Ishikawa (cell line): ENCODE results near the gene FSIP1.

Experiments used
- CEBPB ChIP-seq: IDR thresholded peaks from 2 replicates; pipeline ENCODE4 v1.6.1; 2012
- CREB1 ChIP-seq: IDR thresholded peaks from 2 replicates; pipeline ENCODE4 v1.6.1; 2012; ENCODE audit warnings: low read depth
- EGR1 ChIP-seq: IDR thresholded peaks from 2 replicates; pipeline ENCODE4 v1.6.1; 2012
- EP300 ChIP-seq: IDR thresholded peaks from 2 replicates; pipeline ENCODE4 v1.6.1; 2012; ENCODE audit warnings: borderline replicate concordance
- FOXM1 ChIP-seq: IDR thresholded peaks from 2 replicates; pipeline ENCODE4 v1.6.1; 2012; ENCODE audit warnings: low read depth, borderline replicate concordance
- MAX ChIP-seq: IDR thresholded peaks from 2 replicates; pipeline ENCODE4 v1.6.1; 2012
- NFIC ChIP-seq: IDR thresholded peaks from 2 replicates; pipeline ENCODE4 v1.6.1; 2012
- RAD21 ChIP-seq: IDR thresholded peaks from 2 replicates; pipeline ENCODE4 v1.6.1; 2012; ENCODE audit warnings: low read depth
- TAF1 ChIP-seq: IDR thresholded peaks from 2 replicates; pipeline ENCODE4 v1.6.1; 2012; ENCODE audit warnings: low read depth, mild to moderate bottlenecking
- TCF12 ChIP-seq: IDR thresholded peaks from 2 replicates; pipeline ENCODE4 v1.6.1; 2012; ENCODE audit warnings: low read depth
- TEAD4 ChIP-seq: IDR thresholded peaks from 2 replicates; pipeline ENCODE4 v1.6.1; 2012
- USF1 ChIP-seq: IDR thresholded peaks from 2 replicates; pipeline ENCODE4 v1.6.1; 2012
- YY1 ChIP-seq: IDR thresholded peaks from 2 replicates; pipeline ENCODE4 v1.6.1; 2012; ENCODE audit warnings: low read depth
- ZBTB7A ChIP-seq: IDR thresholded peaks from 2 replicates; pipeline ENCODE4 v1.6.1; 2012; ENCODE audit warnings: low read depth
- TF ChIP-seq, protein P1 (sequence below): IDR thresholded peaks from 2 replicates; pipeline ENCODE4 v1.6.1; 2012; ENCODE audit warnings: low read depth, mild to moderate bottlenecking

FSIP1 gene

GRCh38 chr15:39583596-39584265 is 198.9 kb downstream of the FSIP1 start:
- TF ChIP-seq EP300 (no peak), RAD21 (peak; percentile 29; the same call in 1 of the 2 replicates)

GRCh38 chr15:39582977-39583595 is 199.6 kb downstream of the FSIP1 start:
- TF ChIP-seq TCF12 (no peak), EGR1 (no peak), EP300 (no peak), CEBPB (no peak), ZBTB7A (no peak), FOXM1 (no peak), TEAD4 (no peak)
- TF ChIP-seq, protein P1, sequence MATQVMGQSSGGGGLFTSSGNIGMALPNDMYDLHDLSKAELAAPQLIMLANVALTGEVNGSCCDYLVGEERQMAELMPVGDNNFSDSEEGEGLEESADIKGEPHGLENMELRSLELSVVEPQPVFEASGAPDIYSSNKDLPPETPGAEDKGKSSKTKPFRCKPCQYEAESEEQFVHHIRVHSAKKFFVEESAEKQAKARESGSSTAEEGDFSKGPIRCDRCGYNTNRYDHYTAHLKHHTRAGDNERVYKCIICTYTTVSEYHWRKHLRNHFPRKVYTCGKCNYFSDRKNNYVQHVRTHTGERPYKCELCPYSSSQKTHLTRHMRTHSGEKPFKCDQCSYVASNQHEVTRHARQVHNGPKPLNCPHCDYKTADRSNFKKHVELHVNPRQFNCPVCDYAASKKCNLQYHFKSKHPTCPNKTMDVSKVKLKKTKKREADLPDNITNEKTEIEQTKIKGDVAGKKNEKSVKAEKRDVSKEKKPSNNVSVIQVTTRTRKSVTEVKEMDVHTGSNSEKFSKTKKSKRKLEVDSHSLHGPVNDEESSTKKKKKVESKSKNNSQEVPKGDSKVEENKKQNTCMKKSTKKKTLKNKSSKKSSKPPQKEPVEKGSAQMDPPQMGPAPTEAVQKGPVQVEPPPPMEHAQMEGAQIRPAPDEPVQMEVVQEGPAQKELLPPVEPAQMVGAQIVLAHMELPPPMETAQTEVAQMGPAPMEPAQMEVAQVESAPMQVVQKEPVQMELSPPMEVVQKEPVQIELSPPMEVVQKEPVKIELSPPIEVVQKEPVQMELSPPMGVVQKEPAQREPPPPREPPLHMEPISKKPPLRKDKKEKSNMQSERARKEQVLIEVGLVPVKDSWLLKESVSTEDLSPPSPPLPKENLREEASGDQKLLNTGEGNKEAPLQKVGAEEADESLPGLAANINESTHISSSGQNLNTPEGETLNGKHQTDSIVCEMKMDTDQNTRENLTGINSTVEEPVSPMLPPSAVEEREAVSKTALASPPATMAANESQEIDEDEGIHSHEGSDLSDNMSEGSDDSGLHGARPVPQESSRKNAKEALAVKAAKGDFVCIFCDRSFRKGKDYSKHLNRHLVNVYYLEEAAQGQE = no peak

DNA sequence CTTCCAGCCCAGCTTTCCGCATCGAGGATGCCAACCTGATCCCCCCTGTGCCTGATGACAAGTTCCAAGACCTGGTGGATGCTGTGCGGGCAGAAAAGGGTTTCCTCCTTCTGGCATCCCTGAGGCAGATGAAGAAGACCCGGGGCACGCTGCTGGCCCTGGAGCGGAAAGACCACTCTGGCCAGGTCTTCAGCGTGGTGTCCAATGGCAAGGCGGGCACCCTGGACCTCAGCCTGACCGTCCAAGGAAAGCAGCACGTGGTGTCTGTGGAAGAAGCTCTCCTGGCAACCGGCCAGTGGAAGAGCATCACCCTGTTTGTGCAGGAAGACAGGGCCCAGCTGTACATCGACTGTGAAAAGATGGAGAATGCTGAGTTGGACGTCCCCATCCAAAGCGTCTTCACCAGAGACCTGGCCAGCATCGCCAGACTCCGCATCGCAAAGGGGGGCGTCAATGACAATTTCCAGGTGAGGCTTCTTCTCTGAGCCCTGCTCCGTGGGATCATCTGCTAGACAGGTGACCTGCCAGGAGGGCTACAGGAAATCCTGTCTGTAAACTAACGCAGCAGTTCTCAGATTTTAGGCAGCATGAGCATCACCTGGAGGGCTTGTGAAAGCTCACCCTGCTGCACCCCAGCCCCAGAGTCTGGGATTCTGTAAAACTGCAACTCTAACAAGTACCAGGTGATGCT is 200.2 kb downstream of the FSIP1 start:
- TF ChIP-seq TAF1 (no peak), RAD21 (no peak), CEBPB (no peak), ZBTB7A (no peak)

DNA sequence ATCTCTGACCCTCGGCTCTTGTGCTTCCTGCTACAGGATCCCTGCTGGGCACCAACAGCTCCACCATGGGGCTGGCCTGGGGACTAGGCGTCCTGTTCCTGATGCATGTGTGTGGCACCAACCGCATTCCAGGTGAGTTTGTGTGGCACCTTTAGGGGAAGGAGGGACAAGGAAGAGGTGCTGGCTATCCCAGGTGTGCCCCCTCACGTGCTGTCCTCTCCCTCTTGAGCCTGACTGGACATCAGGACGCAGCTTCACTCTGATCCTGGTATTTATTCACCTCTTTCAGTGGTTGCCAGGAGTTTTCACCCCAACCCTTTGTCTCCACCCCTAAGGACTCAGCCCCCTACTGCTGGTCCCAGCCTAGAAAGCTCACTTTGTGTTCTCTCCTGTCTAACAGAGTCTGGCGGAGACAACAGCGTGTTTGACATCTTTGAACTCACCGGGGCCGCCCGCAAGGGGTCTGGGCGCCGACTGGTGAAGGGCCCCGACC is 200.8 kb downstream of the FSIP1 start:
- TF ChIP-seq, protein P1 = no peak
- no peak for TF ChIP-seq EGR1
- TF ChIP-seq FOXM1 = no peak
- TF ChIP-seq TEAD4 = peak; percentile 45; the same call in 1 of the 2 replicates
- TF ChIP-seq USF1 = no peak
- peak; percentile 16; the same call in 1 of the 2 replicates for TF ChIP-seq RAD21
- TF ChIP-seq YY1 = no peak

- no peak for TF ChIP-seq CEBPB
- no peak for TF ChIP-seq USF1
- no peak for TF ChIP-seq NFIC
- TF ChIP-seq FOXM1 = no peak
- TF ChIP-seq EP300 = no peak
- TF ChIP-seq MAX = no peak
- TF ChIP-seq, protein P1 = no peak
- TF ChIP-seq CREB1 = no peak
- TF ChIP-seq TAF1 = no peak
- TF ChIP-seq YY1 = no peak
- TF ChIP-seq TCF12 = no peak
- no peak for TF ChIP-seq EGR1
- no peak for TF ChIP-seq ZBTB7A
- TF ChIP-seq TEAD4 = no peak
- TF ChIP-seq RAD21 = no peak
These were observed 201.3 kb downstream of the FSIP1 start for GRCh38 chr15:39581242-39581792.
